GM13977 (cell line): Measurements from ENCODE around the gene RIMBP2.

Experiments
- DNase-seq: peaks from one replicate; pipeline ENCODE4 v3.0.0; 2012; ENCODE audit warnings: low spot score
- in situ Hi-C: fragments of 300-500 bp; cut with MboI; formaldehyde crosslinking; loops from one replicate; pipeline ENCODE4 v1.12.0; 2022; ENCODE audit warnings: low sequenced_read_pairs, low pct_unique_long_range_greater_than_20kb, mixed read lengths, inconsistent platforms; ENCODE audit not compliant: unreplicated experiment
- TF ChIP-seq, protein P1 (sequence below): IDR thresholded peaks from 2 replicates; pipeline ENCODE4 v1.5.1; 2012; ENCODE audit warnings: mild to moderate bottlenecking, control low read depth; ENCODE audit not compliant: insufficient read depth; ENCODE audit errors: extremely low read depth, missing control alignments

Gene RIMBP2

DNA sequence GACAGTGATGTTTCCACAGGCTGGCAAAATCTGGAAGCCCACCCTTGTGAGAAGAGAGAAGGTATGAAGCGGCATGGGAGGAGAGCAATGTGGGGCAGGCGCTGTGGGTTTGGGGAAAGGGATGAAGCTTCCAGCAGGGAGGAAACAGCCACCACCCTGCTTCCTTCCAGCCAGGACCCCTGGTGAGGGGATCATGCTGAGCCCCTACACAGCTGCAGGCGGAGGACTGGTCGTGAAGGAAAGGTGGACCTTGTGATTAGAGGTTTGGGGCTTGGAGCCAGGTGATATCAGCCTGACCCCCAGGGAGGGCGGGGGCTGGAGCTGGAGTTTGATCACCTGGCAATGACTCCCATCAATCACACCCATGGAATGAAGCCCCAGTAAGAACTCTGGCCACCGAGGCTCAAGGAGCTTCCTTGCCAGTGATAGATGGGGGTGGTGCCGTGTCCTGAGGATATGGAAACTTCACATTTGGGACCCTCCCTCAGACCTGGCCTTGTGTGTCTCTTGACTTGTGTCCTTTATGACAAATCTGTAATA lies 48.6 kb downstream of the RIMBP2 start:
- TF ChIP-seq, protein P1, sequence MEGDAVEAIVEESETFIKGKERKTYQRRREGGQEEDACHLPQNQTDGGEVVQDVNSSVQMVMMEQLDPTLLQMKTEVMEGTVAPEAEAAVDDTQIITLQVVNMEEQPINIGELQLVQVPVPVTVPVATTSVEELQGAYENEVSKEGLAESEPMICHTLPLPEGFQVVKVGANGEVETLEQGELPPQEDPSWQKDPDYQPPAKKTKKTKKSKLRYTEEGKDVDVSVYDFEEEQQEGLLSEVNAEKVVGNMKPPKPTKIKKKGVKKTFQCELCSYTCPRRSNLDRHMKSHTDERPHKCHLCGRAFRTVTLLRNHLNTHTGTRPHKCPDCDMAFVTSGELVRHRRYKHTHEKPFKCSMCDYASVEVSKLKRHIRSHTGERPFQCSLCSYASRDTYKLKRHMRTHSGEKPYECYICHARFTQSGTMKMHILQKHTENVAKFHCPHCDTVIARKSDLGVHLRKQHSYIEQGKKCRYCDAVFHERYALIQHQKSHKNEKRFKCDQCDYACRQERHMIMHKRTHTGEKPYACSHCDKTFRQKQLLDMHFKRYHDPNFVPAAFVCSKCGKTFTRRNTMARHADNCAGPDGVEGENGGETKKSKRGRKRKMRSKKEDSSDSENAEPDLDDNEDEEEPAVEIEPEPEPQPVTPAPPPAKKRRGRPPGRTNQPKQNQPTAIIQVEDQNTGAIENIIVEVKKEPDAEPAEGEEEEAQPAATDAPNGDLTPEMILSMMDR, result no peak
- no peak for DNase-seq
- in situ Hi-C loops, result no loop called here

DNA sequence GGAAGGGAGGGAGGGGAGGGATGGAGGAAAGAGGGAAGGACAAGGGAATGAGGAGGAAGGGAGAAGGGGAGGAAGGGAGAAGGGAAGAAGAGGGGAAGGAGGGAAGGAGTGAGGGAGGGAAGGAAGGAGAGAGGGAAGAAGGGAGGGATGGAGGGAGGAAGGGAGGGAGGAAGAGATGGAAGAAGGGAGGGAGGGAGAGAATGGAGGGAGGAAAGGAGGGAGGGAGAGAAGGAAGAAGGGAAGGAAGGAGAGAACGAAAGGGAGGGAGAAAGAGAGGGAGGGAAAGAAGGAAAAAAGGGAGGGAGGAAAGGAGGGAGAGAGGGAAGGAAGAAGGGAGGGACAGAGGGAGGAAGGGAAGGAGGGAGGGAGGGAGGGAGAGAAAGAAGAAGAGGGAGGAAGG lies 49.5 kb downstream of the RIMBP2 start:
- in situ Hi-C loops, result no loop called here
- TF ChIP-seq, protein P1, result no peak
- DNase-seq, result no peak

- TF ChIP-seq, protein P1, result no peak
- no peak for DNase-seq
- in situ Hi-C loops, result no loop called here
These were observed 50.3 kb downstream of the RIMBP2 start for GRCh38 chr12:130665753-130666152.

- no peak for DNase-seq
- TF ChIP-seq, protein P1, result no peak
- in situ Hi-C loops, result no loop called here
These were observed 51.3 kb downstream of the RIMBP2 start for GRCh38 chr12:130664772-130665171.

- in situ Hi-C loops, result no loop called here
- TF ChIP-seq, protein P1, result no peak
- DNase-seq, result no peak
These were observed 51.8 kb downstream of the RIMBP2 start for GRCh38 chr12:130664252-130664651.

GRCh38 chr12:130663514-130663913 lies 52.6 kb downstream of the RIMBP2 start:
- in situ Hi-C loops, result no loop called here
- peak; percentile 58 for DNase-seq
- TF ChIP-seq, protein P1, result no peak
